HEK293 (cell line): ENCODE data around the gene DNM1.

Experiments
- CTCF ChIA-PET: fragments of 350-600 bp; formaldehyde crosslinking; extraction: SDS; loops from one replicate; lab custom pipeline; 2021; ENCODE audit warnings: antibody characterized with exemption; lab: Yijun Ruan, JAX
- POLR2A ChIA-PET: fragments of 300-600 bp; formaldehyde crosslinking; extraction: SDS; loops from one replicate; lab custom pipeline; 2020; ENCODE audit warnings: antibody characterized with exemption, inconsistent platforms; lab: Yijun Ruan, JAX
- H3K27ac ChIP-seq: fragments of 200-500 bp; sonication (Bioruptor generic); 2 replicates; pipeline ENCODE4 v1.5.1; 2014; ENCODE audit warnings: low read depth, low read length, control low read depth, inconsistent platforms; ENCODE audit errors: extremely low read depth
- H3K36me3 ChIP-seq, 2 experiments: fragments of 200-500 bp in 1 of 2; sonication (Bioruptor generic) in 1 of 2; 1 replicate in 1 of 2; 2 replicates in 1 of 2; pipeline ENCODE4 v1.5.1; 2014 to 2017; ENCODE audit warnings: inconsistent platforms in 2 of 2, low read length in 2 of 2; ENCODE audit not compliant: control insufficient read depth in 2 of 2, insufficient read depth in 1 of 2
- H3K4me1 ChIP-seq: fragments of 200-500 bp; sonication (Bioruptor generic); 2 replicates; pipeline ENCODE4 v1.5.1; 2014; ENCODE audit warnings: mild to moderate bottlenecking, low read length, inconsistent platforms; ENCODE audit not compliant: control insufficient read depth, insufficient read depth
- H3K4me3 ChIP-seq: 2 replicates; pipeline ENCODE4 v1.5.1; 2011; ENCODE audit warnings: low read depth, mild to moderate bottlenecking, control low read depth, low read length, moderate library complexity
- H3K9me3 ChIP-seq: fragments of 200-500 bp; sonication (Bioruptor generic); 2 replicates; pipeline ENCODE4 v1.5.1; 2014; ENCODE audit warnings: low read depth, low read length, inconsistent platforms; ENCODE audit not compliant: control insufficient read depth, insufficient read depth
- ATF2 ChIP-seq: fragments of 450-650 bp; formaldehyde crosslinking; IDR thresholded peaks from 2 replicates; pipeline ENCODE4 v1.5.1; 2016; ENCODE audit warnings: missing biosample characterization, missing genetic modification characterization, low read depth
- GLI4 ChIP-seq: fragments of 450-650 bp; formaldehyde crosslinking; IDR thresholded peaks from 2 replicates; pipeline ENCODE4 v1.5.1; 2016; ENCODE audit warnings: missing biosample characterization, missing genetic modification characterization
- HOXC10 ChIP-seq: sonication (generic); formaldehyde crosslinking; IDR thresholded peaks from 2 replicates; pipeline ENCODE4 v1.8.1; 2023; ENCODE audit warnings: mild to moderate bottlenecking, missing genetic modification reagents
- KLF10 ChIP-seq: fragments of 450-650 bp; IDR thresholded peaks from 2 replicates; pipeline ENCODE4 v1.5.1; 2018; ENCODE audit warnings: missing biosample characterization, mild to moderate bottlenecking, missing genetic modification characterization
- KLF16 ChIP-seq: fragments of 450-650 bp; formaldehyde crosslinking; IDR thresholded peaks from 2 replicates; pipeline ENCODE4 v1.5.1; 2017; ENCODE audit warnings: missing biosample characterization, missing genetic modification characterization
- KLF17 ChIP-seq: fragments of 450-650 bp; formaldehyde crosslinking; IDR thresholded peaks from 2 replicates; pipeline ENCODE4 v1.5.1; 2016; ENCODE audit warnings: missing biosample characterization, missing genetic modification characterization
- KLF8 ChIP-seq: fragments of 450-650 bp; formaldehyde crosslinking; IDR thresholded peaks from 2 replicates; pipeline ENCODE4 v1.5.1; 2016; ENCODE audit warnings: missing biosample characterization, missing genetic modification characterization
- PATZ1 ChIP-seq: fragments of 450-650 bp; formaldehyde crosslinking; IDR thresholded peaks from 2 replicates; pipeline ENCODE4 v1.5.1; 2016; ENCODE audit warnings: missing biosample characterization, missing genetic modification characterization
- PRDM4 ChIP-seq: fragments of 450-650 bp; formaldehyde crosslinking; IDR thresholded peaks from 2 replicates; pipeline ENCODE4 v1.5.1; 2017; ENCODE audit warnings: missing biosample characterization, missing genetic modification characterization
- RBAK ChIP-seq: fragments of 450-650 bp; formaldehyde crosslinking; IDR thresholded peaks from 2 replicates; pipeline ENCODE4 v1.5.1; 2016; ENCODE audit warnings: missing biosample characterization, missing genetic modification characterization
- YY2 ChIP-seq: fragments of 450-650 bp; formaldehyde crosslinking; IDR thresholded peaks from 2 replicates; pipeline ENCODE4 v1.5.1; 2016; ENCODE audit warnings: missing biosample characterization, missing genetic modification characterization
- ZBTB1 ChIP-seq: fragments of 450-650 bp; formaldehyde crosslinking; IDR thresholded peaks from 2 replicates; pipeline ENCODE4 v1.5.1; 2016; ENCODE audit warnings: missing biosample characterization, missing genetic modification characterization
- ZBTB6 ChIP-seq: fragments of 450-650 bp; formaldehyde crosslinking; IDR thresholded peaks from 2 replicates; pipeline ENCODE4 v1.5.1; 2017; ENCODE audit warnings: missing biosample characterization, missing genetic modification characterization
- ZEB2 ChIP-seq: fragments of 450-650 bp; formaldehyde crosslinking; IDR thresholded peaks from 2 replicates; pipeline ENCODE4 v1.5.1; 2016; ENCODE audit warnings: missing biosample characterization, missing genetic modification characterization
- ZFP37 ChIP-seq: fragments of 450-650 bp; formaldehyde crosslinking; IDR thresholded peaks from 2 replicates; pipeline ENCODE4 v1.5.1; 2016; ENCODE audit warnings: missing biosample characterization, missing genetic modification characterization
- ZNF10 ChIP-seq: fragments of 450-650 bp; formaldehyde crosslinking; IDR thresholded peaks from 2 replicates; pipeline ENCODE4 v1.5.1; 2017; ENCODE audit warnings: missing biosample characterization, missing genetic modification characterization
- ZNF266 ChIP-seq: fragments of 450-650 bp; formaldehyde crosslinking; IDR thresholded peaks from 2 replicates; pipeline ENCODE4 v1.5.1; 2016; ENCODE audit warnings: missing biosample characterization, missing genetic modification characterization, low read depth
- ZNF350 ChIP-seq: fragments of 450-650 bp; formaldehyde crosslinking; IDR thresholded peaks from 2 replicates; pipeline ENCODE4 v1.5.0; 2017; ENCODE audit warnings: missing biosample characterization, mild to moderate bottlenecking, missing genetic modification characterization
- ZNF548 ChIP-seq: fragments of 450-650 bp; formaldehyde crosslinking; IDR thresholded peaks from 2 replicates; pipeline ENCODE4 v1.5.1; 2016; ENCODE audit warnings: missing biosample characterization, missing genetic modification characterization
- ZNF76 ChIP-seq: fragments of 450-650 bp; formaldehyde crosslinking; IDR thresholded peaks from 2 replicates; pipeline ENCODE4; 2016; ENCODE audit warnings: low read depth, missing biosample characterization, missing genetic modification characterization, borderline replicate concordance
- ZNF768 ChIP-seq: fragments of 450-650 bp; formaldehyde crosslinking; IDR thresholded peaks from 2 replicates; pipeline ENCODE4 v1.5.1; 2018; ENCODE audit warnings: missing biosample characterization, mild to moderate bottlenecking, missing genetic modification characterization
- ZNF837 ChIP-seq: fragments of 450-650 bp; formaldehyde crosslinking; IDR thresholded peaks from 2 replicates; pipeline ENCODE4 v1.5.1; 2016; ENCODE audit warnings: missing biosample characterization, missing genetic modification characterization
- ZSCAN16 ChIP-seq: fragments of 450-650 bp; formaldehyde crosslinking; IDR thresholded peaks from 2 replicates; pipeline ENCODE4 v1.5.1; 2016; ENCODE audit warnings: missing biosample characterization, missing genetic modification characterization
- ZSCAN4 ChIP-seq: fragments of 450-650 bp; formaldehyde crosslinking; IDR thresholded peaks from 2 replicates; pipeline ENCODE4 v1.5.1; 2017; ENCODE audit warnings: missing biosample characterization, missing genetic modification characterization

Gene DNM1

GRCh38 chr9:128191406-128192046, 11.7 kb upstream of the DNM1 start, which contains the start of gene CIZ1 (continued):
- TF ChIP-seq KLF10 (tag by site-specific recombination): peak; percentile 57; the same call in 1 of the 2 replicates
- peak; percentile 85 for TF ChIP-seq PATZ1 (tag by site-specific recombination)
- TF ChIP-seq KLF8 (tag by site-specific recombination): 0 out of 2 replicates have a peak, but pooled peaks have one; percentile 17
- TF ChIP-seq ZNF76 (tag by site-specific recombination): peak; percentile 84
- no peak for TF ChIP-seq ZNF350 (tag by site-specific recombination)
- TF ChIP-seq KLF16: peak; percentile 65; the same call in 1 of the 2 replicates
- peak; percentile 38; the same call in 1 of the 2 replicates for TF ChIP-seq YY2 (tag by site-specific recombination)
- TF ChIP-seq KLF17: peak; percentile 57; the same call in 1 of the 2 replicates
- peak; percentile 67 for TF ChIP-seq ZEB2 (tag by site-specific recombination)
- no peak for TF ChIP-seq ZNF837 (tag by site-specific recombination)

GRCh38 chr9:128192601-128193371, 10.4 kb upstream of the DNM1 start:
- Histone ChIP-seq H3K4me1 (no peaks in the 10 kb centered on the region), H3K9me3 (no peaks in the 10 kb centered on the region), H3K36me3 (peaks cover 5 to 24% of the 10 kb centered on the region in 2 experiments; a peak in 2 of 3 replicates), H3K4me3 (peak overlapping the region; percentile 18), H3K27ac (no peak overlapping the region)
- ChIA-PET CTCF (interaction anchor here (0.6 to 2.2 kb wide), 9 partner anchors 9 to 254 kb away, joined by 3 to 11 read pairs (median 5); partner anchors contain the start of gene DNM1), POLR2A (interaction anchor here (0.6 to 4.5 kb wide), 10 partner anchors 24 to 691 kb away, joined by 3 to 30 read pairs (median 4); partner anchors contain the start of genes BBLN, GOLGA2, SPTAN1 and SWI5)
- TF ChIP-seq PRDM4 (tag by site-specific recombination): no peak
- peak; percentile 99 for TF ChIP-seq HOXC10 (CRISPR knock-in tag)
- no peak for TF ChIP-seq ZNF548 (tag by site-specific recombination)
- TF ChIP-seq ATF2: no peak
- TF ChIP-seq KLF8 (tag by site-specific recombination): peak; percentile 47; the same call in 1 of the 2 replicates
- no peak for TF ChIP-seq ZFP37 (tag by site-specific recombination)
- no peak for TF ChIP-seq RBAK (tag by site-specific recombination)
- TF ChIP-seq GLI4: no peak
- TF ChIP-seq ZNF837 (tag by site-specific recombination): no peak
- no peak for TF ChIP-seq ZNF266 (tag by site-specific recombination)
- TF ChIP-seq ZNF10 (tag by site-specific recombination): peak; percentile 67; the same call in 1 of the 2 replicates
- TF ChIP-seq ZNF768 (tag by site-specific recombination): no peak
- no peak for TF ChIP-seq ZSCAN4 (tag by site-specific recombination)
- no peak for TF ChIP-seq ZSCAN16
- 0 out of 2 replicates have a peak, but pooled peaks have one; percentile 8 for TF ChIP-seq ZBTB6
- no peak for TF ChIP-seq ZBTB1 (tag by site-specific recombination)
